Activated CD8-positive, alpha-beta memory T cell treated with anti-CD3 and anti-CD28 coated beads, Interleukin-2, amount 50 U/mL, for 1 hour (primary cell): Measurements from ENCODE around the gene FBXL7.

Source experiments
- DNase-seq: peaks from one replicate; pipeline ENCODE4 v3.0.0-alpha.2; 2020; ENCODE audit errors: extremely low read depth

The FBXL7 gene

DNA sequence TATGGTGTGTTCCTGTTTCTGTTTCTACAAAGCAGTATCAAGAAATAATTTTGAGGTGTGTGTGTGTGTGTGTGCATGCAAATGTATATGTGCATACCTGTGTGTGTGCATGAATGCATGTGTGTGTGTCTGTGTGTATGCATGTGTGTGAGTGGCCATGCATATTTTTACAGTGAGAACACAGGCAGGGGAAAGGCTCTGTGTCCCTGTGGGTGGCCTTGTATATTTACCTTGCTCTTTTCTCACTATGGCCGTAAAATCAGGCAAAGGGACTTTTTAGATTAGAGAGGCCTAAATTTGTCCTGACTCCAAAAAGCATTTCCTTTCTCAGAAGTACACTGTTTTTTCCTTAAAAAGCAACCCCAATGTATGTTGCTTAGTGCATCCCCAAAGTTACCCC, 386.2 kb downstream of the FBXL7 start:
- DNase-seq: no peak

DNA sequence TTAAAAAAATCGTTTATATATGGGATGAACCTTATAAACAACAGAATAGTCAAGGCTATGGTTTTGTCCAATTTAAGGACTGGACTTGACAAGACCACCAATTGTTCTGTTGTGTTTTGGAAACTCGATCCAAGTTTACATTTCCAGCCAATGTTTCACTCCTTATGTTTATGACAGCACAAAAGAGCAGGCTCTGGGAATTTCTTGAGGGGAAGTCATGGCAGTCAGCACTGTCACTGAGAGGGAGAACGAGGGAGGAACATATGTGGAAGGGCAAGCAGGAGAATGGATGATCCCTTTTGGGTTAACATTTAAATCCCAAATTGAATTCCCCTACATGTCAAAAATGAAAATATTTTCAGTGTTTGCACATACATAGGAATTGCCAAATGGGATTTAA, 387.1 kb downstream of the FBXL7 start:
- DNase-seq: no peak

DNA sequence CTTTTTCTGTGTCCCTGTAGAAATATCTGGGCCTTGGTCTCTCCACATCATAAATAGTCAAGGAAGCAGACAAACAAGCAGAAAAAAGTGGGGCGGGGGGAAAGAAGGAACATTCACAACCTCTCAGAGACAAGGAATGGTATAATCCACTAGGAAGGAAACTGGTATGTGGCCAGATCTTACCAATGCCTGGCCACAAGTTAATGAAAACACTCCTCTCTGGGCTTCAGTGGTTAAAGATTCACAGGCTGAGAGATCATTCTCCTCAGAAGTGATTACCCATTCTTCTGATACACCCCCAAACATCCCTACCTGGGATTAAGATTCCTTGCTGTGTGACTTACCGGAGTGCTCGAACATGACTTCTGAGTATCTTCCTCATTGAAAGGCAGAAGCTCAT, 389.0 kb downstream of the FBXL7 start:
- no peak for DNase-seq

DNA sequence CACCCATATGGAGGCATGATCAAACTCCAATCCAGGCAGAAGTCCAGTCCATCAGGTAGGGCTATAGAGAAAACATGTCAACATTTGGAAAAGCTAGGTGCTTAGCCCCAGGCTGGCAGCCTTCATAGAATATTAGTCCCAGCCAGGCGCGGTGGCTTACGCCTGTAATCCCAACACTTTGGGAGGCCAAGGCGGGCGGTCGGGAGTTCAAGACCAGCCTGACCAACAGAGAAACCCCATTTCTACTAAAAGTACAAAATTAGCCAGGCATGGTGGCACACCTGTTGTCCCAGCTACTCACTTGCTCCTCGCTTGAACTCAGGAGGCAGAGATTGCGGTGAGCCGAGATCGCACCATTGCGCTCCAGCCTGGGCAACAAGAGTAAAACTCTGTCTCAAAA, 393.9 kb downstream of the FBXL7 start:
- DNase-seq: no peak

DNA sequence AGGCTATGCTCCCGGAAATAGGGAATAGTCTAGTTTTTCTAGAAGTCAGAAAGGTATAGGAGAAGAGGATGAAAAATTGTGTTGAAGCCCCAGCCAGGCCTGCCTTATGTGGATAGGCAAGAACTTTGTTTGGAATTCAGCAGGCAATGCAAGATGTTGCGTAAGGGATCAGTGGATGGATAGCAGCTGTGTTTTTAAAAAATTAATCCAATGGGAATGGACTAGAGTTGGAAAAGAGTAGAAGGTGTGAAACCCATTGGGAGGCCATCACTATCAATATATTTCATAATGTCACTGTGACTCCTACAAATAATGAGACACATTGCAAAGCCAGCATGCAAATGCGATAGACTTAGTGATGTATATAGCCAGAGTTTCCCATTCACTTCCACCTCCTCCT, 397.7 kb downstream of the FBXL7 start:
- no peak for DNase-seq

DNA sequence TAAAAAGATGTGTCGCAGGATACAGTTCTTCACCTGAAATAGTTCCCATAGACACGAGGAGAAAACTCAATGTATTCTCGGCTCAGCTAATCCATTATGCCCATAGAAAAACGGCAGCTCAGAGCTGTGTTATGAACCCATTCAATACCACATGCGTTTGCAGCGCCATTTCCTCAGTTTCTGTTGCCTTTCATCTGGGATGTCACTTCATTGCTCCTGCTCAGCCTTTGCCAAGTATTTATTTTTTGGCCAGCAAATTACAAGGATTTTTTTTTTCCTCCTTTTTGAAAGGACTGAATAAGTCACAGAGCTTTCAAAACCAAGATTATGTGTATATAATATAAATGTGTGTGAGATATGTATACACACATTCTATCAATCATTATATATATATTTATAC, 398.7 kb downstream of the FBXL7 start:
- no peak for DNase-seq

DNA sequence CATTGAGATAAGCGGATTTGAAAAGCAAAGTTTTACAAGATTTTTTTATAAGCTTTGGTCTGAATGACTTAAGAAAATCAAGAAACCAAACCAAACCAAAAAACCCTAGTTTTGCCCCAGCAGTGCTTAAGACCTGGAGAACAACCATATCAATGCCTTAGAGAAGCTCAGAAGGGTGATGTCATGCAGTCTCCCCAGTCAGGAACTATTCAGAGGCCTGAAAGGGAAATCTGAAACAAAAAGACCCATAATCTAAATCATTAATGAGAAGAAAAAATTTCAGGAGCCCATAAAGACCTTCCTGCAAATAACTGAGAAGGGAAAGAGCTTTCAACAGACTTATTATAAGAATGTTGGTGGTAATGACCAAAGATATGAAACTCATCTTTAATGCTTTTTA, 399.5 kb downstream of the FBXL7 start:
- no peak for DNase-seq

DNA sequence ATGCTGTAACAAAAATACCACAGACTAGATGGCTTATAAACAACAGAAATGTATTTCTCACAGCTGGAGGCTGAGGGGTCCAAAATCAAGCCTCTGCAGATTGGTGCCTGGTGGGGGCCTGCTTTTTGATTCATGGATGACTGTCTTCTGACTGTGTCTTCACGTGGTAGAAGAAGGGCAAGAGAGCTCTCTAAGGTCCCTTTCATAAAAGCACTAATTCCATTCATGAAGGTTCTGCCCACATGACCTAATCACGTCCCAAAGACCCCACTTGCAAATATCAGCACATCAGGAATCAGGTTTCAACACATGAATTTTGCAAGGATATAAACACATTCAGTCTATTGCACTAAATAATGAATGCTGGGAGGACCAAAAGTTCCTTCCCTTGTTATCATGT, 401.2 kb downstream of the FBXL7 start:
- no peak for DNase-seq

DNA sequence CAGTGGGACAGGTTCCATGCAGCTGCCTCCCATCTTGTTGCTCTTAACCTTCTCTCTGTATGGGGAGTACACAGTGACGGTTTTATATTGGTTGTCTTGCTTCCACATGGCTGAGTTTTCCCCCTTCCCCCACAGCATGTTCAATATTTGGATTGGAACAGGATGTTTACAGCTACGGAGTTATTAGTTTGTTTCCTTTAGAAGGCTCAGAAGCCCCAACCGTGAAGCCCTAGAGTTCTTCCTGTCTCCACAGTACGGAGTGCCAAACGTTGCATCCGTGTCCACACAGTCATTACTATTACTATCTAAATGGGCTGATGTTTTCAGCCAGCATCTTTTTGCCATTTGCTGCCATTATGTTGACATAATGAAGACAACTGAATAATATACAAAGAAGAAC, 402.1 kb downstream of the FBXL7 start:
- DNase-seq: no peak

DNA sequence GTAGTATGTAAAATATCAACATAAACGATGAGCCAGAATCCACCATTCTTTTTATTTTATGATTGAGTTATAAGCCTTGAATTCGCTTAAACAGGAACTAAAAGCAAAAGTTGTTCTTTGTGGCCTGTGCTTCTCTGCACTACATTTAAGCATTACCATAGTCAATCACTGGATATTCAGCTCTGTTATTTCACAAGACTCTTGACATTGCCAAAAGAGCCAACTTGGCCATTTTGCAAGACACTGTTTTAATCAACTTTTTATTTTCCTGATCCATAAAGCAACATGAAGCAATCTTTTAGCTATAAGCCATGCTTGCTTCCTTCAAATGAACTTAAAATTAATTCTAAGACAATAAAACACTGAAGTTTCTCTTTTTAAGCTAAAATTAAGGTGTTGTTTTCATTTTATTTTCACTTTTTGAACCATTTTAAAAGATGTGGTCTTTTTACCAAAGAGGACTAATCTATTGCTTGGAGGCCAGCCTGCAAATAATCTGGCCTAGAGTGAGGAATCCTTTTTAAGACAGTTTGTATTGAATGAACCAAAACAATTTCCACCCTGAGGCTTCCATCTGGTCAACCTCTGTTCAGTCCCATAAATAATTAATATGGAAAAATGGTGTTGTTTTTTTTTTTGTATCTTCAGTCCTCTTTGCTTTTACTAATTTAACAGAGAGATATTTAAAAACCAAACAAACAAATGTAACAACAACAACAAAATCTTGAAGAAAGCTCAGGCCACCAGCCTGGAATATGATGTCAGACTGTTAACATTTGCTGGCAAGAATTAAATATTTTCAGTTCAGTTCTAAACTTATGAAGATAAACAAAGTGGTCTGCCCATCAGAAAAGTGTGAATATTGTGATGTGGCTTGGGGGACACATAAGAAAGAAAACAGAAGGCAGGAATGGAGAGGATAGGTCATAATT, 405.2 kb downstream of the FBXL7 start:
- no peak for DNase-seq

DNA sequence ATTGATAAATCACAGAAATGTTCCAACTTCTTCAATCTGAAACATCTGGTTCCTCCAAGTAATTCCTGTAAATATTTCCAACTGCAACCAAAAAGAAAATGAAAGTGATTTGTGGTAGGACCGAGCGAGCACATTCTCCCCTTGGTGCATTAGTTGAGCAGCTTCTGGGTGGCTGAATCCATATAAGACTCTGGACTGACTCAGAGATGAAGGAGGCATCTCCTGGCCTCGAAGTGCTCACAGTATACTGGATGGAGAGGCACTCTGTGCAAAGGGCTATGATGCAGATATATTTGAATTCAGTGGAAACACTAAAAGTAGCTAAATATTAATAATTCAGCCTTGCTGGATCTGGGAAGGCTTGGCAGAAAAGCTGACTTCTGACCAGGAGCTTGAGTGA, 414.7 kb downstream of the FBXL7 start:
- DNase-seq: no peak

DNA sequence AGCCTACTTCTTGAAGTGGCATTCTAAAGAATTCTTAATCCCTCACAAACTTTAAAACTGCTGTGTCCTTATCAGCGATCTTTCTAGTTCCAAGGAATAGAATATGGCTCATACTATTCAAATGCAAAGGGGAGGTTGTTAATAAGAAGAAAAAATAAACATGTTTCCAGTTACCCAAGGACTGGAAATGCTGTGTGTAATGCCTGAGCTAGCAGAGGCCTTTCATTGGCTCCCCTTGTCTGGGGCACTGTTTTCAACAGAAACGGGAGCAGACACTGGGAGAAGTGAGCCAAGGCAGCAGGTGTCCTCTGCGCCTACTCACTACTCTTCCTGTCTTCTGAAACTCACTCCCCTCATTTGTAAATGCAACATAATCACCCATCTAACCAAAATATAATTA, 426.6 kb downstream of the FBXL7 start:
- DNase-seq: no peak

DNA sequence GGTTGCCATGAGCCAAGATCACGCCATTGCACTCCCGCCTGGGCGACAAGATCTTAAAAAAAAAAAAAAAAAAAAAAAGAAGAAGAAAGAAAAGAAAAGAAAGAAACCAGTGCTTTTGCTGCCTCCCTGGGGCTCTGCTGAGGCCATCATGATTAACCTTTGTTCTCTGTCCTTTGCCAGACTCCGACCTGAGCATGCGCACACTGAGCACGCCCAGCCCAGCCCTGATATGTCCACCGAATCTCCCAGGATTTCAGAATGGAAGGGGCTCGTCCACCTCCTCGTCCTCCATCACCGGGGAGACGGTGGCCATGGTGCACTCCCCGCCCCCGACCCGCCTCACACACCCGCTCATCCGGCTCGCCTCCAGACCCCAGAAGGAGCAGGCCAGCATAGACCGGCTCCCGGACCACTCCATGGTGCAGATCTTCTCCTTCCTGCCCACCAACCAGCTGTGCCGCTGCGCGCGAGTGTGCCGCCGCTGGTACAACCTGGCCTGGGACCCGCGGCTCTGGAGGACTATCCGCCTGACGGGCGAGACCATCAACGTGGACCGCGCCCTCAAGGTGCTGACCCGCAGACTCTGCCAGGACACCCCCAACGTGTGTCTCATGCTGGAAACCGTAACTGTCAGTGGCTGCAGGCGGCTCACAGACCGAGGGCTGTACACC, 427.9 kb downstream of the FBXL7 start:
- DNase-seq: no peak

DNA sequence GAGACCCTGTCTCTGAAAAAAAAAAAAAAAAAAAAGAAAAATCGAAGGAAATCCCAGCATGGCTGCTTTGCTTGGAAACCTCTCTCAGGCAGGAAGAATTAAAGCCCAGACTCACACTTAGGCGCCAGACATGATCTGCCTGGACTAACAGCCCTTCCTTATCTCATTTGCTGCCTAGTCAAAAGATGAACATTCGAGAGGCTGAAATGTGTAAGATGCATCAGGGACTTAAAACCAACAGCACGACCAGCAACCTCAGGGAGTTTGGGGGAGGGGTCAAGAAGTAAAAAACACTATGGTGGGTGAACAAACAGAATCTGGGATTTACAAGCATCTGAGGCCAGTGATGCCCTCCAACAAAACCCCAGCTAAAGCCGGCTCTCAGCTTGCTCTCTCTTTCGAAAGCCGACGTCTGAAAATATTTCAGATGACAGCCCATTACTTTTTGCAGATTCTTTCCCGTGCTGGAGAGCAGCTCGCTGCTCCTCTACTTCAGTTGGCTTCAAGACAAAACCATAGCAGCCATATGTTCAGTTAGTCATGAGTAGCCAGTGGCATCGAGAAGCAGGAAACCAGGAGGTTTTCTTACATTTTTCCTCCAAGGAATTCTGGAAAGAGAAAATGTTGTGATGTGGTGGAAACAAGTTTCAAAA, 429.8 kb downstream of the FBXL7 start:
- no peak for DNase-seq

DNA sequence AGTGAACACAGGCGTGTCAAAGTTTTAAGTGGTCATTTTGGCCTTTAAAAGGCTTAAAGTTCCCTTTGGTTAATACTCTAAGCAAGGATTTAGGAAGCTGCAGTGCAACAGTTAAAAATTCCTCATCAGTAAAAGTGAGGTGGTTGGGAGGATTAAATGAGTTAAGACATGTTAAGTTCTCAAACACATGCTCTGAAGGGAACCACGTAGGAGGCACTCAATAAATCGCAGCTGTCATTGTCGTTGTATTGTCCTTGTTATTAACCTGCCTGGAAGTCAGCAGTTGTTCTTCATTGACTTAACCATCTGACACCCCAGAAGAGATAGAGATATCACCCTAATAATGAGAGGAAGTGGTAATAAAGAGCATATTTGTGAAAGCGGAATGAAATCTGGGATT, 432.1 kb downstream of the FBXL7 start:
- DNase-seq: no peak

DNA sequence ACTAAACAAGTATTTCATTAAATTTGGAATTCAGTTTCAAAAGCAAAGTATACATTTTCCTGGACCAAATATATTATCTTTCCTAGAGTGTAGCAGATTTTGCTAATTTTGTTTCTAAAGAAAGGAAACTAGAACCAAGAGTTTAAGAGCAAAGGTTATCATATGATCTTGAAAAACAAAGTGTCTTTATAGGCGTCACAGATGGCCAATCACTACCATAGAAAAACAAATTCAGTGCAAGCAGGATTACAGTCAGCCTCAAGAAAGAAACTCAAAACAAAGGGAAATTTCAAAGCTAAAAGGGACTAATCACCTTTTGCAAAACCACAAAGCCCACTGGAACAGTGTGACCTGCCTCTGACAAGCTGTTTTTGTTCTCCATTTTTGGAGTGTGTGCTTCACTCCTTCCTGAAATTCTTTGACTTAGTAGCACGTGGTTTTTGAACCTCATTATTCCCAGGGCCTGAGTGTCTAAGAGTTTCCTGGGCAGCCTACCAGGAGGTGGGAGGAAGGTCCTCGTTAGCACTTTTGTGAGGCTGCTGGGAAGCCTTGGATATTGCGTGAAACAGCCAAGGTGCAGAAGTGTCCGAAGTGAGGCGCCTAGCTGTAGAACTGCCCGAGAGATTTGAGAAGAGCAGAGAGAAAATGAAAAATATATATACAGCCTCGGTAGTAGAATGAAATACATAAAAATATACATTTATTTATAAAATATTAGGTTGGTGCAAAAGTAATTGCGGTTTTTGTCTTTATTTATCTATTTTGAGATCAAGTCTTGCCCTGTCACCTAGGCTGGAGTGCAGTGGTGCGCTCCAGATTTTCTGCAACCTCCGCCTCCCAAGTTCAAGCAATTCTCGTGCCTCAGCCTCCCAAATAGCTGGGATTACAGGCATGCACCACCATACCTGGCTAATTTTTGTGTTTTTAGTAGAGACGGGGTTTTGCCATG, 433.6 kb downstream of the FBXL7 start:
- DNase-seq: no peak

DNA sequence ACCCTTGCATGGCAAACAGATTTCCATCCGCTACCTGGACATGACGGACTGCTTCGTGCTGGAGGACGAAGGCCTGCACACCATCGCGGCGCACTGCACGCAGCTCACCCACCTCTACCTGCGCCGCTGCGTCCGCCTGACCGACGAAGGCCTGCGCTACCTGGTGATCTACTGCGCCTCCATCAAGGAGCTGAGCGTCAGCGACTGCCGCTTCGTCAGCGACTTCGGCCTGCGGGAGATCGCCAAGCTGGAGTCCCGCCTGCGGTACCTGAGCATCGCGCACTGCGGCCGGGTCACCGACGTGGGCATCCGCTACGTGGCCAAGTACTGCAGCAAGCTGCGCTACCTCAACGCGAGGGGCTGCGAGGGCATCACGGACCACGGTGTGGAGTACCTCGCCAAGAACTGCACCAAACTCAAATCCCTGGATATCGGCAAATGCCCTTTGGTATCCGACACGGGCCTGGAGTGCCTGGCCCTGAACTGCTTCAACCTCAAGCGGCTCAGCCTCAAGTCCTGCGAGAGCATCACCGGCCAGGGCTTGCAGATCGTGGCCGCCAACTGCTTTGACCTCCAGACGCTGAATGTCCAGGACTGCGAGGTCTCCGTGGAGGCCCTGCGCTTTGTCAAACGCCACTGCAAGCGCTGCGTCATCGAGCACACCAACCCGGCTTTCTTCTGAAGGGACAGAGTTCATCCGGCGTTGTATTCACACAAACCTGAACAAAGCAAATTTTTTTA, 436.7 kb downstream of the FBXL7 start:
- no peak for DNase-seq

DNA sequence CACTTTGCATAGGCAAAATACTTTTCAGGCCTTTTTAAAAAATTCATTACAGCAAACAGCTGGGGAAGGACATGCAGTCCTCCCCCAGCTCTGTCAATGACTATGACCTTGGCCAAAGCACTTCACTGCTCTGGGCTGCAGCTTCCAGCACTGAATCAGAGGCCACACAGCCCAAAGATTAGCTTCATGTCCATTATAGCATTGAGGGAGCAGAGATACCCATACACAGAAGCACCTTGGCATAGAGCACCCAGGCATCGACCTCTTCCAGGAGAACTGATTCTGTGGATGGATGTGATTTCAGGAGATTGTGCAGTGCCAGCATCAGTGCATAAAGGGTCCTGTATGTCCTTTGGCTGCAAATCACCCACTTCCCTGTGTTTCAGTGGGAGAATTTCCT, 437.7 kb downstream of the FBXL7 start:
- no peak for DNase-seq

DNA sequence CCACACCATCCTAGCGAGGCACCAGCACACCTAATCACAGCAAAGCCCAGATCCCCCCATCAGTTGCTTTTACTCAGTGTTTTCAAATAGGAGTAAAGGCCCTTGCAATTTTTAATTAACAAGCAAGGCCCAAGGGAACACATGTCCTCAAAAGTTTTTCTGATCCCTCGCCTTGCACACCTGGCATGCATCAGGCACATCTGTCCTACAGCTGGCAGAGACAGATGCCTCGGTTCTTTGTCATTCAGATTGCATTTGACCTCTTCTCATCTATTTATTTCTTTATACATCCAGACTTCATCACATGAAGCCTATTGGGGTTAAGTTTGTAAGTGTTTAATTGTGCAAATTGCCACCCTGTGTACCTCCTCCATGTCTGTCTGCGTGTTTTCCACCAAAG, 438.2 kb downstream of the FBXL7 start:
- DNase-seq: no peak

DNA sequence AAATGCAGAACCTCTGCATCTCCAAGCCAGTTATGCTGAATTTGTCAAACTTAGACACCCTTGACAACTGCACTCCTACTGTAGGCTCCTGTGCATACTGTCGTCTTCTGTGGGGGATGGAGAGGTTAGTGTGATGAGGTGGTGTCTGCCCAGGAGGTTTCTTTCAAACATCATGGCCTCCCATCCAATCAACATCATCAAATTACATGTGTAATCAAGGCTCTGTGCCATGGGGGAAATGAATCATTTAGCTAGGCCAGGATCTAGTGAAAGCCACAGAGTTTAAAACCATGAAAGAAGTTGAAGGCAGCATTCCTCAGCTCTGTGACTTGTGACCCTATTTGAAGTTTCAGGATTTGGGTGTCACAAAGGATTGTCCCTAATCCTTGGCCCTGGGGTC, 439.0 kb downstream of the FBXL7 start:
- no peak for DNase-seq

DNA sequence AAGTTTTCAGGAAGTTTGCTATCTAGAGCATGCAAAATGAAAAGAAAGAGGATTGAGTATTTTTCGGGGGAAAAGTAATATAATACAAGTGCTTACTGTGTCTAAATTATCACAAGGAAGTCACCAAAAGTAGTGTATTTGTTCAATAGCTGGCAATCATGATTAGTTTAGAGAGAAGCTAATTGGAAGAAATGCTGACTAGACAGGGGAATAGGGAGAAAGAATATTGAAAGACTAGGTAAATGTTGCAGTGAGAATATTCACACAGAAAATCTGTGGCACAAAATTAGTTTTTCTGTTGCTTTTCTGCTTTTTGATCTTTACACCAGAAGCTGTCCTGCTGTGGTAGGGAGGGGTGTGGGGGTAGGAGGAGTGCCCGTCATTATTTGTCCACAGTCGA, 440.9 kb downstream of the FBXL7 start:
- no peak for DNase-seq
